GM23338 (cell line): ENCODE measurements around the gene CREB3L2. TPM values are rescaled to one million over a fixed set of nuclear protein-coding genes. Genes with fewer than 3 reads are reported as not detected.

Experiments used
- ATAC-seq: fragments of 200-7000 bp; cut with Tn5 transposase; 3 replicates; pipeline ENCODE4 v1.9.1; 2020
- DNase-seq: peaks from one replicate; pipeline ENCODE4 v3.0.0-alpha.2; 2015; ENCODE audit warnings: low spot score
- H2AFZ ChIP-seq: fragments of 200-600 bp; sonication (generic); 2 replicates; pipeline ENCODE4 v1.8.0; 2016; ENCODE audit warnings: antibody characterized with exemption, mild to moderate bottlenecking, moderate library complexity
- H3F3A ChIP-seq: fragments of 200-600 bp; sonication (generic); replicated peaks from 2 replicates; pipeline ENCODE4 v1.8.0; 2017; ENCODE audit warnings: antibody characterized with exemption, mixed run types, low read depth
- H3K27ac ChIP-seq: fragments of 200-600 bp; sonication (generic); 2 replicates; pipeline ENCODE4 v1.6.1; 2016; ENCODE audit warnings: low read depth
- H3K27me3 ChIP-seq: fragments of 200-600 bp; sonication (generic); 2 replicates; pipeline ENCODE4 v1.8.0; 2016; ENCODE audit warnings: mild to moderate bottlenecking, mixed run types, moderate library complexity; ENCODE audit not compliant: insufficient read depth
- H3K36me3 ChIP-seq: fragments of 200-600 bp; sonication (generic); 2 replicates; pipeline ENCODE4 v1.8.0; 2016; ENCODE audit warnings: mild to moderate bottlenecking; ENCODE audit not compliant: insufficient read depth
- H3K4me1 ChIP-seq: fragments of 200-600 bp; sonication (generic); 2 replicates; pipeline ENCODE4 v1.8.0; 2016; ENCODE audit warnings: mild to moderate bottlenecking, moderate library complexity; ENCODE audit not compliant: insufficient read depth
- H3K4me2 ChIP-seq: fragments of 200-600 bp; sonication (generic); 2 replicates; pipeline ENCODE4 v1.7.1; 2017; ENCODE audit warnings: mixed run types
- H3K4me3 ChIP-seq: fragments of 200-600 bp; sonication (generic); 2 replicates; pipeline ENCODE4 v1.6.1; 2016; ENCODE audit warnings: mixed run types
- H3K79me2 ChIP-seq: fragments of 200-600 bp; sonication (generic); replicated peaks from 2 replicates; pipeline ENCODE4 v1.8.0; 2017; ENCODE audit warnings: mild to moderate bottlenecking; ENCODE audit not compliant: insufficient read depth
- H3K9me2 ChIP-seq: fragments of 200-600 bp; sonication (generic); 2 replicates; pipeline ENCODE4 v1.8.0; 2017; ENCODE audit not compliant: insufficient read depth
- H4K20me1 ChIP-seq: fragments of 200-600 bp; sonication (generic); replicated peaks from 2 replicates; pipeline ENCODE4 v1.8.0; 2017; ENCODE audit warnings: mild to moderate bottlenecking; ENCODE audit not compliant: insufficient read depth
- H3K27ac Mint-ChIP-seq: 2 replicates; pipeline ENCODE4 v1.8.0; 2020; ENCODE audit warnings: inconsistent platforms, mild to moderate bottlenecking, moderate library complexity, mixed read lengths
- H3K27me3 Mint-ChIP-seq: 3 replicates; pipeline ENCODE4 v1.8.0; 2022; ENCODE audit warnings: low read depth, mild to moderate bottlenecking, moderate library complexity, mixed read lengths, inconsistent platforms; ENCODE audit not compliant: insufficient read depth, poor library complexity
- H3K36me3 Mint-ChIP-seq: 3 replicates; pipeline ENCODE4 v1.8.0; 2021; ENCODE audit warnings: low read depth, mild to moderate bottlenecking, inconsistent platforms, moderate library complexity, mixed read lengths
- H3K4me1 Mint-ChIP-seq: 3 replicates; pipeline ENCODE4 v1.8.0; 2020; ENCODE audit warnings: mild to moderate bottlenecking, inconsistent platforms, mixed read lengths
- H3K4me3 Mint-ChIP-seq: 3 replicates; pipeline ENCODE4 v1.8.0; 2021; ENCODE audit warnings: moderate library complexity, mild to moderate bottlenecking, inconsistent platforms, mixed read lengths
- H3K9me3 Mint-ChIP-seq: 3 replicates; pipeline ENCODE4 v1.8.0; 2020; ENCODE audit warnings: moderate library complexity, mild to moderate bottlenecking, inconsistent platforms, mixed read lengths
- CTCF ChIP-seq, 2 experiments: fragments of 200-600 bp in 1 of 2; sonication (generic) in 1 of 2; conservative IDR thresholded peaks; 2 replicates each; pipeline versions ENCODE4 v1.5.1 to v1.6.1; 2016 to 2017; ENCODE audit warnings: antibody characterized with exemption in 2 of 2, low read depth in 2 of 2, mild to moderate bottlenecking in 2 of 2, moderate library complexity in 1 of 2
- ETS1 ChIP-seq: IDR thresholded peaks from 2 replicates; pipeline ENCODE4 v1.6.1; 2016; ENCODE audit warnings: antibody characterized with exemption
- EZH2 ChIP-seq: fragments of 200-600 bp; sonication (generic); IDR thresholded peaks from one replicate; pipeline ENCODE4 v1.8.0; 2017; ENCODE audit warnings: antibody characterized with exemption, mild to moderate bottlenecking, low read depth; ENCODE audit not compliant: unreplicated experiment
- EZH2phosphoT487 ChIP-seq: fragments of 200-600 bp; sonication (generic); IDR thresholded peaks from one replicate; pipeline ENCODE4 v1.8.1; 2018; ENCODE audit warnings: antibody characterized with exemption; ENCODE audit not compliant: unreplicated experiment
- JUNB ChIP-seq: IDR thresholded peaks from one replicate; pipeline ENCODE4 v1.6.1; 2016; ENCODE audit warnings: antibody characterized with exemption; ENCODE audit not compliant: unreplicated experiment
- STAT1 ChIP-seq: IDR thresholded peaks from one replicate; pipeline ENCODE4 v1.6.1; 2016; ENCODE audit warnings: antibody characterized with exemption; ENCODE audit not compliant: unreplicated experiment
- ZNF114 ChIP-seq: fragments of 250-450 bp; sonication (Bioruptor Pico); IDR thresholded peaks from 2 replicates; pipeline ENCODE4 v1.5.0; 2020; ENCODE audit warnings: mild to moderate bottlenecking, moderate library complexity
- polyA plus RNA-seq: library from polyadenylated mRNA; unstranded; fragments of >200 nt; fragmentation: Nextera tagmentation; extraction: Ambion mirVana; gene quantifications from 2 replicates; pipeline ENCODE4 v1.2.1, GENCODE V29; 2016
- total RNA-seq: library from RNA; depleted of rRNA; stranded (reverse); fragments of >200 nt; shearing (Covaris generic); gene quantifications from 2 replicates; pipeline ENCODE4 v1.2.3, GENCODE V29; 2014
- TF ChIP-seq, protein P1 (sequence below): fragments of 250-450 bp; sonication (Bioruptor Pico); IDR thresholded peaks from 2 replicates; pipeline ENCODE4 v1.5.0; 2020; ENCODE audit warnings: mild to moderate bottlenecking, moderate library complexity

CREB3L2 gene
- total and polyA plus RNA-seq, 2 experiments from 2014 or later = 14.5 to 27.1 TPM

DNA sequence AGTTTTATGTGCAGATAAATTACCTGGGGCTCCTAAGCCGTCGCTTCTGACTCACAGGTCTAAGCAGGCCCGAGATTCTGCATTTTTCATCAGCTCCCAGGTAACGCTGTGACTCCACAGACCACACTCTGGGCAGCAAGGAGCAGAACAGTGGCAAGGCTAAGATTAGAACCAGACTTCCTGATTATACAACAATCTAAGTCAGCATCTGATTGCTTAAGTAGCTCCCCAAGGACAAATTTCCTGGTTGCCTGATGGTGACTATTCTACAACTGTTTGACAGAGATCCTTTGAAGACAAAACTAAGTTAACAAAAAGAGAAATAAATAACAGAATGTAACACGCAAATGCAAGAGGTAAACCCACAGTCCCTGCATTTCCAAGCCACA is 69.0 kb downstream of the CREB3L2 start (continued):
- TF ChIP-seq, protein P1, sequence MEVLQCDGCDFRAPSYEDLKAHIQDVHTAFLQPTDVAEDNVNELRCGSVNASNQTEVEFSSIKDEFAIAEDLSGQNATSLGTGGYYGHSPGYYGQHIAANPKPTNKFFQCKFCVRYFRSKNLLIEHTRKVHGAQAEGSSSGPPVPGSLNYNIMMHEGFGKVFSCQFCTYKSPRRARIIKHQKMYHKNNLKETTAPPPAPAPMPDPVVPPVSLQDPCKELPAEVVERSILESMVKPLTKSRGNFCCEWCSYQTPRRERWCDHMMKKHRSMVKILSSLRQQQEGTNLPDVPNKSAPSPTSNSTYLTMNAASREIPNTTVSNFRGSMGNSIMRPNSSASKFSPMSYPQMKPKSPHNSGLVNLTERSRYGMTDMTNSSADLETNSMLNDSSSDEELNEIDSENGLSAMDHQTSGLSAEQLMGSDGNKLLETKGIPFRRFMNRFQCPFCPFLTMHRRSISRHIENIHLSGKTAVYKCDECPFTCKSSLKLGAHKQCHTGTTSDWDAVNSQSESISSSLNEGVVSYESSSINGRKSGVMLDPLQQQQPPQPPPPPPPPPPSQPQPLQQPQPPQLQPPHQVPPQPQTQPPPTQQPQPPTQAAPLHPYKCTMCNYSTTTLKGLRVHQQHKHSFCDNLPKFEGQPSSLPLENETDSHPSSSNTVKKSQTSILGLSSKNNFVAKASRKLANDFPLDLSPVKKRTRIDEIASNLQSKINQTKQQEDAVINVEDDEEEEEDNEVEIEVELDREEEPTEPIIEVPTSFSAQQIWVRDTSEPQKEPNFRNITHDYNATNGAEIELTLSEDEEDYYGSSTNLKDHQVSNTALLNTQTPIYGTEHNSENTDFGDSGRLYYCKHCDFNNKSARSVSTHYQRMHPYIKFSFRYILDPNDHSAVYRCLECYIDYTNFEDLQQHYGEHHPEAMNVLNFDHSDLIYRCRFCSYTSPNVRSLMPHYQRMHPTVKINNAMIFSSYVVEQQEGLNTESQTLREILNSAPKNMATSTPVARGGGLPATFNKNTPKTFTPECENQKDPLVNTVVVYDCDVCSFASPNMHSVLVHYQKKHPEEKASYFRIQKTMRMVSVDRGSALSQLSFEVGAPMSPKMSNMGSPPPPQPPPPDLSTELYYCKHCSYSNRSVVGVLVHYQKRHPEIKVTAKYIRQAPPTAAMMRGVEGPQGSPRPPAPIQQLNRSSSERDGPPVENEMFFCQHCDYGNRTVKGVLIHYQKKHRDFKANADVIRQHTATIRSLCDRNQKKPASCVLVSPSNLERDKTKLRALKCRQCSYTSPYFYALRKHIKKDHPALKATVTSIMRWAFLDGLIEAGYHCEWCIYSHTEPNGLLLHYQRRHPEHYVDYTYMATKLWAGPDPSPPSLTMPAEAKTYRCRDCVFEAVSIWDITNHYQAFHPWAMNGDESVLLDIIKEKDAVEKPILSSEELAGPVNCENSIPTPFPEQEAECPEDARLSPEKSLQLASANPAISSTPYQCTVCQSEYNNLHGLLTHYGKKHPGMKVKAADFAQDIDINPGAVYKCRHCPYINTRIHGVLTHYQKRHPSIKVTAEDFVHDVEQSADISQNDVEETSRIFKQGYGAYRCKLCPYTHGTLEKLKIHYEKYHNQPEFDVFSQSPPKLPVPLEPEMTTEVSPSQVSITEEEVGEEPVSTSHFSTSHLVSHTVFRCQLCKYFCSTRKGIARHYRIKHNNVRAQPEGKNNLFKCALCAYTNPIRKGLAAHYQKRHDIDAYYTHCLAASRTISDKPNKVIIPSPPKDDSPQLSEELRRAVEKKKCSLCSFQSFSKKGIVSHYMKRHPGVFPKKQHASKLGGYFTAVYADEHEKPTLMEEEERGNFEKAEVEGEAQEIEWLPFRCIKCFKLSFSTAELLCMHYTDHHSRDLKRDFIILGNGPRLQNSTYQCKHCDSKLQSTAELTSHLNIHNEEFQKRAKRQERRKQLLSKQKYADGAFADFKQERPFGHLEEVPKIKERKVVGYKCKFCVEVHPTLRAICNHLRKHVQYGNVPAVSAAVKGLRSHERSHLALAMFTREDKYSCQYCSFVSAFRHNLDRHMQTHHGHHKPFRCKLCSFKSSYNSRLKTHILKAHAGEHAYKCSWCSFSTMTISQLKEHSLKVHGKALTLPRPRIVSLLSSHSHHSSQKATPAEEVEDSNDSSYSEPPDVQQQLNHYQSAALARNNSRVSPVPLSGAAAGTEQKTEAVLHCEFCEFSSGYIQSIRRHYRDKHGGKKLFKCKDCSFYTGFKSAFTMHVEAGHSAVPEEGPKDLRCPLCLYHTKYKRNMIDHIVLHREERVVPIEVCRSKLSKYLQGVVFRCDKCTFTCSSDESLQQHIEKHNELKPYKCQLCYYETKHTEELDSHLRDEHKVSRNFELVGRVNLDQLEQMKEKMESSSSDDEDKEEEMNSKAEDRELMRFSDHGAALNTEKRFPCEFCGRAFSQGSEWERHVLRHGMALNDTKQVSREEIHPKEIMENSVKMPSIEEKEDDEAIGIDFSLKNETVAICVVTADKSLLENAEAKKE (CRISPR knock-in tag) = no peak
- no peak for TF ChIP-seq JUNB
- TF ChIP-seq EZH2 = no peak
- no peak for TF ChIP-seq CTCF (conservative IDR thresholded peaks at IDR 0.05; ENCODE audit: low read depth in 2 of 2)

- Mint-ChIP-seq H3K36me3 (peaks cover 20% of the 10 kb centered on the region), H3K27ac (no peak overlapping the region), H3K4me1 (peaks cover 22% of the 10 kb centered on the region), H3K4me3 (no peak overlapping the region), H3K9me3 (no peaks in the 10 kb centered on the region), H3K27me3 (peaks cover 2% of the 10 kb centered on the region)
- no peak overlapping the region for H3K27ac ChIP-seq
- H3K4me3 ChIP-seq = no peak overlapping the region
- peaks cover 7% of the 10 kb centered on the region for H4K20me1 ChIP-seq
- peaks cover 22% of the 10 kb centered on the region; the same call in 1 of the 2 replicates for H3K4me1 ChIP-seq
- no peak overlapping the region for H2AFZ ChIP-seq
- H3K4me2 ChIP-seq = no peak overlapping the region
- DNase-seq = no peak
- no peaks in the 10 kb centered on the region for H3K27me3 ChIP-seq
- ATAC-seq = no peak
- peaks cover 3% of the 10 kb centered on the region; the same call in 1 of the 2 replicates for H3K36me3 ChIP-seq
- H3K9me2 ChIP-seq = no peaks in the 10 kb centered on the region
- H3K79me2 ChIP-seq = peaks cover 65% of the 10 kb centered on the region
- H3F3A ChIP-seq = no peaks in the 10 kb centered on the region
- TF ChIP-seq ZNF114 (CRISPR knock-in tag) = no peak
- TF ChIP-seq EZH2phosphoT487 = no peak
- TF ChIP-seq ETS1 = no peak
- no peak for TF ChIP-seq STAT1
These were observed 70.1 kb downstream of the CREB3L2 start for GRCh38 chr7:137931823-137932222.
